GM19043 (cell line): ENCODE data around the gene TRIM24.
"Not testable (repeated sequence)": the region's sequence is repeated elsewhere in the genome, so short reads cannot be mapped to it uniquely, and the experiment has no call there.

Experiments used
- ATAC-seq: cut with Tn5 transposase; IDR thresholded peaks from one replicate; pipeline ENCODE4 v1.9.1; 2021; ENCODE audit warnings: low read depth; ENCODE audit not compliant: unreplicated experiment

TRIM24 gene

GRCh38 chr7:138460176-138460648 lies at the start of gene TRIM24:
TSS of gene TRIM24 (plus strand) at chr7:138460259. CDS start at chr7:138460549, 290 bp downstream.
- ATAC-seq = peak; percentile 54

GRCh38 chr7:138412077-138412476 lies 48.0 kb upstream of the TRIM24 start:
- not testable (repeated sequence) for ATAC-seq

GRCh38 chr7:138412921-138413320 lies 47.1 kb upstream of the TRIM24 start:
- not testable (repeated sequence) for ATAC-seq

- ATAC-seq = no peak
Observed at GRCh38 chr7:138417078-138417700, 42.9 kb upstream of the TRIM24 start.

- no peak for ATAC-seq
Observed at GRCh38 chr7:138417764-138418163, 42.3 kb upstream of the TRIM24 start.

- ATAC-seq = not testable (repeated sequence)
Observed at GRCh38 chr7:138418403-138418802, 41.7 kb upstream of the TRIM24 start.

GRCh38 chr7:138425026-138425425 lies 35.0 kb upstream of the TRIM24 start:
- no peak for ATAC-seq

- ATAC-seq = no peak
Observed at GRCh38 chr7:138429577-138430250, 30.3 kb upstream of the TRIM24 start.

GRCh38 chr7:138431517-138431916 lies 28.5 kb upstream of the TRIM24 start:
- no peak for ATAC-seq

- no peak for ATAC-seq
Observed at GRCh38 chr7:138433583-138434443, 26.2 kb upstream of the TRIM24 start.

- no peak for ATAC-seq
Observed at GRCh38 chr7:138434597-138435019, 25.5 kb upstream of the TRIM24 start.

GRCh38 chr7:138435231-138435919 lies 24.7 kb upstream of the TRIM24 start:
- ATAC-seq = no peak

GRCh38 chr7:138436388-138436787 lies 23.7 kb upstream of the TRIM24 start:
- no peak for ATAC-seq

- ATAC-seq = no peak
Observed at GRCh38 chr7:138440460-138440859, 19.6 kb upstream of the TRIM24 start.

- no peak for ATAC-seq
Observed at GRCh38 chr7:138442822-138443221, 17.2 kb upstream of the TRIM24 start.

GRCh38 chr7:138449580-138449979 lies 10.5 kb upstream of the TRIM24 start:
- ATAC-seq = no peak

GRCh38 chr7:138455609-138456008 lies 4.5 kb upstream of the TRIM24 start:
- ATAC-seq = no peak

GRCh38 chr7:138456220-138456619 lies 3.8 kb upstream of the TRIM24 start:
- ATAC-seq = no peak

GRCh38 chr7:138458576-138459412 lies 1.3 kb upstream of the TRIM24 start:
- ATAC-seq = no peak
